GM23248 (cell line): ENCODE results near the gene CD70. TPM values are rescaled to one million over a fixed set of nuclear protein-coding genes. Genes with fewer than 3 reads are reported as not detected.
"Not testable (repeated sequence)": the region's sequence is repeated elsewhere in the genome, so short reads cannot be mapped to it uniquely, and the experiment has no call there.

Experiments used
- DNase-seq: peaks from one replicate; pipeline ENCODE4 v3.0.0-alpha.2; 2015
- H2AFZ ChIP-seq: fragments of 200-600 bp; sonication (generic); 2 replicates; pipeline ENCODE4 v1.6.1; 2016; ENCODE audit warnings: antibody characterized with exemption
- H3F3A ChIP-seq: fragments of 200-600 bp; sonication (generic); 2 replicates; pipeline ENCODE4 v1.6.1; 2016; ENCODE audit warnings: mild to moderate bottlenecking, antibody characterized with exemption, mixed run types; ENCODE audit not compliant: insufficient read depth
- H3K27ac ChIP-seq: fragments of 200-600 bp; sonication (generic); 2 replicates; pipeline ENCODE4 v1.5.1; 2016; ENCODE audit warnings: mild to moderate bottlenecking
- H3K27me3 ChIP-seq: fragments of 200-600 bp; sonication (generic); replicated peaks from 2 replicates; pipeline ENCODE4 v1.6.1; 2016; ENCODE audit warnings: mild to moderate bottlenecking; ENCODE audit not compliant: insufficient read depth
- H3K36me3 ChIP-seq: fragments of 200-600 bp; sonication (generic); 2 replicates; pipeline ENCODE4 v1.6.1; 2016; ENCODE audit warnings: low read depth, mild to moderate bottlenecking
- H3K4me1 ChIP-seq: fragments of 200-600 bp; sonication (generic); 2 replicates; pipeline ENCODE4 v1.6.1; 2016; ENCODE audit warnings: mild to moderate bottlenecking; ENCODE audit not compliant: insufficient read depth
- H3K4me2 ChIP-seq: fragments of 200-600 bp; sonication (generic); one replicate; pipeline ENCODE4 v1.6.1; 2016; ENCODE audit warnings: mild to moderate bottlenecking; ENCODE audit not compliant: unreplicated experiment
- H3K4me3 ChIP-seq: fragments of 200-600 bp; sonication (generic); 2 replicates; pipeline ENCODE4 v1.5.1; 2016; ENCODE audit warnings: mild to moderate bottlenecking
- H3K79me2 ChIP-seq: fragments of 200-600 bp; sonication (generic); 2 replicates; pipeline ENCODE4 v1.6.1; 2016; ENCODE audit warnings: mild to moderate bottlenecking; ENCODE audit not compliant: insufficient read depth
- H3K9ac ChIP-seq: fragments of 200-600 bp; sonication (generic); 2 replicates; pipeline ENCODE4 v1.6.1; 2016; ENCODE audit warnings: mild to moderate bottlenecking
- H3K9me2 ChIP-seq: fragments of 200-600 bp; sonication (generic); 2 replicates; pipeline ENCODE4 v1.6.1; 2016; ENCODE audit warnings: mixed run types, mild to moderate bottlenecking, moderate library complexity; ENCODE audit not compliant: insufficient read depth
- H3K9me3 ChIP-seq: fragments of 200-600 bp; sonication (generic); one replicate; pipeline ENCODE4 v1.6.1; 2017; ENCODE audit warnings: low read depth
- H4K20me1 ChIP-seq: fragments of 200-600 bp; sonication (generic); 2 replicates; pipeline ENCODE4 v1.6.0; 2016; ENCODE audit not compliant: insufficient read depth
- EZH2 ChIP-seq: fragments of 200-600 bp; sonication (generic); IDR thresholded peaks from 2 replicates; pipeline ENCODE4 v1.6.1; 2018; ENCODE audit warnings: antibody characterized with exemption, mild to moderate bottlenecking; ENCODE audit not compliant: insufficient read depth, poor library complexity, severe bottlenecking
- EZH2phosphoT487 ChIP-seq: fragments of 200-600 bp; sonication (generic); IDR thresholded peaks from 2 replicates; pipeline ENCODE4 v1.6.1; 2018; ENCODE audit warnings: antibody characterized with exemption, moderate library complexity, mild to moderate bottlenecking, low read depth; ENCODE audit not compliant: insufficient read depth
- WGBS, 2 experiments: methylation state at CpG; one replicate each; pipeline ENCODE4 v1.1.6; 2015 to 2017; ENCODE audit warnings: low lambda C conversion rate in 2 of 2, low coverage in 1 of 2; ENCODE audit errors: missing lambda C conversion rate in 2 of 2; 5-methylcytosine and 5-hydroxymethylcytosine counted together
- in situ Hi-C: fragments of 300-500 bp; cut with MboI; formaldehyde crosslinking; loops from 2 replicates; pipeline ENCODE4 v1.15.0; 2020
- polyA plus RNA-seq: library from polyadenylated mRNA; unstranded; fragments of >200 nt; fragmentation: Nextera tagmentation; extraction: Ambion mirVana; gene quantifications from 2 replicates; pipeline ENCODE4 v1.2.1, GENCODE V29; 2016
- total RNA-seq: library from RNA; depleted of rRNA; stranded (reverse); fragments of >200 nt; shearing (Covaris generic); gene quantifications from 2 replicates; pipeline ENCODE4 v1.2.3, GENCODE V29; 2014

CD70 gene
- total and polyA plus RNA-seq, 2 experiments from 2014 or later: 0.20 TPM; not detected in 1

DNA sequence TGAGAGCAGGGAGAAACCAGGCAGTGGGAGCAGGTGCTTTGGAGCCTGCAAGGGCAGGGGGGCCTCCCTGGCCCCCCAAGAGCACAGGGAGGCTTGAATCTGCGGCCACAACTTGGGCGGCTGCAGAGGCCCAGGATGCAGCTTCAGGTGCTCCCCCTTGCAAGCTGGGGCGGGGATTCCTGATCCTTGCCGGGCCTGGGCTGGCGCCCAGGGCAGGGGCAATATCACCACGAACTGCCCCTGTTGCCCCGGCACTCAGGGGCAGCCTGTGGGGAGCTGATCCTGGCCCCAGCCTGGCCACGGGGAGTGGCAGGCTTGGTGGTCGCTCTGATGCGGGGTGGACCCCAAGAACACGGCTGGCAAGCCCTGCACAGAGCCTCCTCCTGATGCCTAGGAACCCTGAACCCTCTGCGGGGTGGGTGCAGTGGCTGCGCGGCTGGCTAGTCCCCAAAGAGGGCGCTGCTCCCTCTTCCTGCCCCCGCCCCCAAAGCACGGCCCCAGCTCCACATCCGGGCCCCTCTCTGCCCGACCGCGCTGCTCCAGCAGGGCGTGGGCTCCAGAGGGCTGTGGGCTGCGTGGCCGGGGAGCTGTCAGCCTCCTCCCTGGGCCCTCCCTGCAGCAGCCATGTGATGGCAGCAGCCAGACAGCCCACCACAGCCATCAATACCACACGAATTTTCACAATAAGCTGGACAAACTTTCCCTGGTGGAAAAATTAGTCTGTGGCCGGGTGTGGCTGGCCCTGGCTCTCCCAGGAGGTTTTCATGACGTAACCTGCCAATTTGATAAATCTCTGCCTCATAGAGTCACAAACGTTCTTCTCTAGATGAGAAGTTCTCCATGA lies 39.1 kb downstream of the CD70 start:
- Histone ChIP-seq H3K4me1 (no peaks in the 10 kb centered on the region; the same call in 1 of the 2 replicates), H3K27ac (no peak overlapping the region), H3K4me2 (no peak overlapping the region), H3K9me3 (no peaks in the 10 kb centered on the region), H3K4me3 (no peak overlapping the region), H2AFZ (peak overlapping the region; percentile 48; the same call in 1 of the 2 replicates), H3K9me2 (no peaks in the 10 kb centered on the region), H3F3A (no peaks in the 10 kb centered on the region), H4K20me1 (no peaks in the 10 kb centered on the region), H3K9ac (no peak overlapping the region), H3K79me2 (no peaks in the 10 kb centered on the region), H3K36me3 (no peaks in the 10 kb centered on the region), H3K27me3 (peaks cover 6% of the 10 kb centered on the region; the same call in 1 of the 2 replicates)
- WGBS, 2 experiments: 37 to 39% methylated on average over 22 to 27 of the region's 28 CpGs
- DNase-seq: peak; percentile 35
- TF ChIP-seq EZH2phosphoT487: no peak
- TF ChIP-seq EZH2: no peak
- in situ Hi-C loops: no loop called here

DNA sequence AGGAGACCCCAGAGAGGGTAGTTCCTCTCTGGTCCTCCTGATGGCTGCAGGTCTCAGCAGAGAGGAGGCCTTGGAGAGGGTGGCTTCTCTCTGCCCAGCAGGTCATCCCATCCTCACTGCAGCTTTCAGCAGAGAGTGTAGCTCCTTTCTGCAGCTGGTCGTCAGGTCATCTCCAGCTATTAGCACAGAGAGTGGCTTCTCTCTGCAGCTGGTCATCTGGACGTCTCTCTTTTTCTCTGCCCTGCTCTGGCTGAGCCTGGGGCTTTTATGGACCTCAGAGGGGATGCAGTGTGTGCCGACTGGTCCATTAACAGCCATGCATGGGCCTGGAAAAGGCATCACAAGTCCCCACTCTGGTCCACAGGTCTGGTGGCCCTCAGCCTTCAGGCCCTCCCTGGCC lies 39.9 kb downstream of the CD70 start:
- Histone ChIP-seq H3K9me3 (no peaks in the 10 kb centered on the region), H3K27me3 (peaks cover 8% of the 10 kb centered on the region; the same call in 1 of the 2 replicates), H3K4me3 (no peak overlapping the region), H2AFZ (no peak overlapping the region), H3K9me2 (no peaks in the 10 kb centered on the region), H3K9ac (no peak overlapping the region), H3K4me1 (no peaks in the 10 kb centered on the region; the same call in 1 of the 2 replicates), H3F3A (no peaks in the 10 kb centered on the region), H3K27ac (no peak overlapping the region), H4K20me1 (no peaks in the 10 kb centered on the region), H3K79me2 (no peaks in the 10 kb centered on the region), H3K4me2 (no peak overlapping the region), H3K36me3 (no peaks in the 10 kb centered on the region)
- DNase-seq: no peak
- WGBS, 2 experiments: 74 to 76% methylated on average over 3 of the region's 3 CpGs
- in situ Hi-C loops: no loop called here
- no peak for TF ChIP-seq EZH2phosphoT487
- TF ChIP-seq EZH2: no peak

DNA sequence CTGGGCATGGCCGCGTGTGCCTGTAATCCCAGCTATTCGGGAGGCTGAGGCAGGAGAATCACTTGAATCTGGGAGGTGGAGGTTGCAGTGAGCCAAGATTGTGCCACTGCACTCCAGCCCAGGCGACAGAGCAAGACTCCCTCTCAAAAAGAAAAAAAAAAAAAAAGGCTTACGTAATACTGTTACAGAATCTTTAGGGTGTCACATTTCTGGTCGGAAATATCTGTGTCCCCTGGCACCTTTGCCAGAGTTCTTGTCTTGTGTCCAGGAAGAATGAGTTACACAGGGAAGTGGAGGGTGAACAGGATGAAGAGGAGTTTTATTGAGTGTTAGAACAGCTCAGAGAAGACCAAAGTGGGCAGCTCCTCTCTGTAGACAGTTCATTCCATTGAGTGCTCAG lies 40.3 kb downstream of the CD70 start:
- H3K9me3 ChIP-seq, in situ Hi-C loops, H4K20me1 ChIP-seq, H3F3A ChIP-seq, H3K27ac ChIP-seq, H3K4me3 ChIP-seq, H3K4me2 ChIP-seq, H3K9ac ChIP-seq, H3K36me3 ChIP-seq, H2AFZ ChIP-seq, H3K4me1 ChIP-seq, H3K27me3 ChIP-seq, H3K79me2 ChIP-seq, H3K9me2 ChIP-seq: not testable (repeated sequence)
- DNase-seq: peak; percentile 31
- WGBS, 2 experiments: 67 to 79% methylated on average over 6 of the region's 6 CpGs

DNA sequence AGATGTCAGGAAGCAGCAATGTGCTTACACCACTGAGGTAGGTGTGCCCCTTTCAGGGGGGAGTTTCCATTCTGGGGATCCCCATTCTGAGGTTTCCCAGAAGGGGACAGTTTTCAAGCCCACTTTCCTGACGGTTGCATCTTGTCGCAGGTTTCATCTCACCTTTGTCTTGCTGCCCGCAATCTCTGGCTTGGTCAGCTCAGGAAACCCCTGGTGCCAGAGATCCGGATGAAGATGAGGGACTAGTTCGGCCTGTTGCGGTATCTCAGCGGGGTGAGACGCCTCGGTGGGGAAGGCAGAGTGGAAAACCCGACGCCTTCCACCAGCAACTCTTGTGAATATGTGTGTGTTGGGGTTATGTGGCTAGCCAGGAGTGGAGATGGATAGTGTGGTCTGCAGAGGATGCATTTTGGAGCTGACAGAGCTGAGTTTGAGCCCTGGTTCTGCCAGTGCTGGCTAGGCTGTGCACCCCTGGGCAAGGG lies 47.0 kb downstream of the CD70 start:
- no peaks in the 10 kb centered on the region for H3K4me1 ChIP-seq
- no peaks in the 10 kb centered on the region for H3F3A ChIP-seq
- H3K36me3 ChIP-seq: no peaks in the 10 kb centered on the region
- no peaks in the 10 kb centered on the region for H3K9me2 ChIP-seq
- no peak overlapping the region for H3K4me2 ChIP-seq
- no peak overlapping the region for H3K9ac ChIP-seq
- no peak for TF ChIP-seq EZH2
- no peak for TF ChIP-seq EZH2phosphoT487
- 57 to 59% methylated on average over 11 of the region's 11 CpGs for WGBS, 2 experiments
- no peaks in the 10 kb centered on the region for H3K79me2 ChIP-seq
- no peak overlapping the region for H3K27ac ChIP-seq
- DNase-seq: no peak
- no peak overlapping the region for H3K4me3 ChIP-seq
- no peak overlapping the region for H2AFZ ChIP-seq
- H4K20me1 ChIP-seq: no peaks in the 10 kb centered on the region
- in situ Hi-C loops: no loop called here
- H3K27me3 ChIP-seq: 0 out of 2 replicates have a peak, but pooled peaks cover 5% of the 10 kb centered on the region
- H3K9me3 ChIP-seq: no peaks in the 10 kb centered on the region
